ENCODE measurements around the gene MYCL.
"Not testable (repeated sequence)": the region's sequence is repeated elsewhere in the genome, so short reads cannot be mapped to it uniquely, and the experiment has no call there.

MYCL gene

GRCh38 chr1:39917825-39918224 is 16.1 kb upstream of the MYCL start:
- DNase-seq: no peak

- no peak for DNase-seq
These were observed 13.9 kb upstream of the MYCL start for GRCh38 chr1:39915499-39916129.

- not testable (repeated sequence) for DNase-seq
These were observed 11.4 kb upstream of the MYCL start for GRCh38 chr1:39913136-39913535.

GRCh38 chr1:39910263-39910662 is 8.5 kb upstream of the MYCL start:
- no peak for DNase-seq

DNA sequence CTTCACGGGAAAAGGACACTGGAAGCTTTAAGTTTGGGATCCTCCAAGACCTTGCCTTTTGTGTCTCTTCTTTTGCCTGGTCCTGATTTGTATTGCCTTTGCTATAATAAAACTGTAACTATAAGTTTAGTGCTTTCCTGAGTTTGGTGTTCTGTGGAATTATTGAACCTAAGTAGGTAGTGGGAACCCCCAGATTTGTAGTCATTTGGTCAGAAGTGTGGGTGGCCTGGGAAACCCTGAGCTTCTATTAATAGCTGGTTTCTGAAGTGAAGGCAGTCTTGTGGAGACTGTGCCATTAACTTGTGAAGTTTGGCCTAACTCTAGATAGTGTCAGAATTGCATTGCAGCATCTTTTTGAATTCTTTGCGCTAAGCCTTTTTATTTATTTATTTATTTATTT is 6.8 kb upstream of the MYCL start:
- DNase-seq: no peak

GRCh38 chr1:39907528-39908453 is 6.1 kb upstream of the MYCL start:
- peak; percentile 63 for DNase-seq

DNA sequence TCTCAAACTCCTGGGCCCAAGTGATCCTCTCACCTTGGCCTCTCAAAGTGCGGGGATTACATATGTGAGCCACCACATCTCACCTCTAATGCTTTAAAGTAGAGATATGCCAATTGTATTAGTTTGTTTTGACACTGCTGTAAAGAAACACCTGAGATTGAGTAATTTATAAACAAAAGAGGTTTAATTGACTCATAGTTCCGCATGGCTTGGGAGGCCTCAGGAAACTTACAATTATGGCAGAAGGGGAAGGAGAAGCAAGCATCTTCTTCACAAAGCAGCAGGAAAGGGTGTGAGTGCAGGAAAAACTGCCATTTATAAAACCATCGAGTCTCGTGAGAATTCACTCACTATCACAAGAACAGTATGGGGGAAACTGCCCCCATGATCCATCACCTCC is 3.5 kb upstream of the MYCL start:
- DNase-seq: no peak

DNA sequence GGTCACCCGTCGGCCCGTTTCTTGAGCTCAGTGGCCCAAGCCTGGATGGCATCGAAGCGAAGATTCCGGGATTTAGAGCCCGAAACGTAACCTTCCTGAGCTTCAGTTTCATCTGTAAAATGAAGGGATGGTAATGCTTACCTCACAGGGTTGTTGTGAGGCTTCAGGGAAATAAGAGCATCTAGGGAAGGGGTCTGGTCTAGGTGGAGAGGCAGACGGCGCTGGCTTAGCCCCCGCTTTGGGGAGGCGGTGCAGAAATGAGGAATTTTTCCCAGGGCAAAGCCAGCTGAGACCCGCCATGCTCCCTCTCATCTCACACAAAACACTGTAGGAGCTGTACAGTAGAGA is 717 bp upstream of the MYCL start:
- no peak for DNase-seq

- DNase-seq: no peak
These were observed 328 bp downstream of the MYCL start for GRCh38 chr1:39901464-39901713.

GRCh38 chr1:39900662-39901463 is 854 bp downstream of the MYCL start:
- DNase-seq: no peak

DNA sequence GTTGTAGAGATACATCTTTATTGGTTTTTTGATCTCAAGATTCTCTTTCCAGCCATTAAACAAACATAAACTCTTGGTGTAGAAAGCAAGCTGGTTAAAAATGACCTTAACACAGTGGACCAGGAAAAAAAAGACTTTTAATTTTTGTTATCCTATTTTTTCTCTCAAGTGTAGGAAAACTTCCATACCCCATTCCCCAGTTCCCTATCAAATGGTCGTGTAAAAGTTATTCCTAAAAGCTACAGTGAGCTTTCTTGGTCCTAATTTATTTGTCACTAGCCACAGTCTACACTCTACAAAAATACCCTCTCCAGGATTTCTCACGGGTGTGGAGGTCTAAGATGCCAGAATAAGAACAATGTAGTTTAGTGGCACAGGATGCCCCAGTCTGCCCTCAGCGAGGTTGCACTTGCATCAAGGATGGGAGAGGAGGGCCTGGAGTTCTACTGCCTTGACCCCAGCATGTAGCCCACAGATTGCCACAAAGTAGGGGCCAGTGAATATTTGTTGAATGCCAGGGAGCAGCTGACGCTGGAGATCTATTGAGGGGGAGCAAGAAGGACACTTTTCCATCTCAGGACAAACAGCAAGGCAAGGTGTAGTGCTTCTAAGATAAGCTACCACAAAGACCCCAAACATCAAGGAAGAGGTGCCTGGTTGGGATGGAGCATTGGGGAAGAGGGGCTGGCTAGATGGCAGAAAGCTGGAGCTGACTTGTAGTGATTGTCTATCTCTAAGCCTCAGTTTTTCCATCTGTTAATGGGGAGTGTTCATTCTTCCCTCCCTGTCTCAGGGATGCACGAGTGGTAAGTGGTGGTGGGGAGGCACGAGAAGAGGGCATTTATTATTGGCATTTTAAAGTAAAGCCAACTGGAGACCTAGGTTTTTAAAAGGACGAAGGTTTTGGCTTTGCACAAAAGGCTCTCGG is 1.8 kb downstream of the MYCL start:
- no peak for DNase-seq

DNA sequence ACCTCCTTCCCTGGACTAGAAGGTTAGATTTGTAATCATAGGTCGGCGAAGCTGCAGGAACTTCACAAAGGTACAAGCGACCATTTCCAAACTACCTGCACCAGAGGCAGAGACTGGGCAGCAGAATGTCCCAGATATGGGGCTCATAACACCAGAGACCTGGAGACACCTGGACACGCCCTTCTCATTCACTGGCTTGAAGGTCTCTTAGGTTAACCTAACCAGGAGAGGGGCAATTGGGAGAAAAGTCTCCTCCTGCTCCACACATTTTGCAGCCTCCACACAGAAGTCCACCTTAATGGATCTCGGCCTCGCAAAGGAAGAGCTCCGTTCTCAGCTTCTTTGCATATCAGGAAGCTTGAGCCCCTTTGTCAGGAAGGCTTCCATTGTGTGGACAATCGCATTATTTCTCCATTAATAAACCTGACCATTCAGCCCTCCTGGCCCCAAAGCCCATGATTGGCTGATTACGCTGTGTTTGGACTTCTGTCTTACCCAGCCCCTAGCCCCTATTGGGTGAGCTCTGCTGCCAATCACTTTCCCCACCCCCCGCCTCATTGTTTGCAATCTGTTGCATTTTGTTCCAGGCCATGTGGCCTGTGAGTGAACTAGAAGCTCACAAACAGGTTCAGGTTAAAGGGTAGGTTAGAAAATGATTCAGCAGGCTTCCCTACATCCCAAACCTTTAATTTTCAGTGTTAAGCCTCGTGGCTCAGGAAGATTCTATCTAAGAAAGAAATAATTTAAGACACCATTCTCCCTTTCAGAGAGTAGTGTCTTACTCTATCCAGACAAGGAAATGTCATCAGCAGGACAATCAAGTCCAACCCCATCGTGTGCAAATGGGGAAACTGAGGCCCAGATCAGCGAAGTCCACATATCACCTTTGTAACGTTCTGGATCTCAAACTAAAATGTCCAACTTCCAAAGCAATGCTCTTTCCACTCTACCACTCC is 2.8 kb downstream of the MYCL start:
- no peak for DNase-seq

GRCh38 chr1:39898191-39898590 is 3.5 kb downstream of the MYCL start:
- DNase-seq: no peak

DNA sequence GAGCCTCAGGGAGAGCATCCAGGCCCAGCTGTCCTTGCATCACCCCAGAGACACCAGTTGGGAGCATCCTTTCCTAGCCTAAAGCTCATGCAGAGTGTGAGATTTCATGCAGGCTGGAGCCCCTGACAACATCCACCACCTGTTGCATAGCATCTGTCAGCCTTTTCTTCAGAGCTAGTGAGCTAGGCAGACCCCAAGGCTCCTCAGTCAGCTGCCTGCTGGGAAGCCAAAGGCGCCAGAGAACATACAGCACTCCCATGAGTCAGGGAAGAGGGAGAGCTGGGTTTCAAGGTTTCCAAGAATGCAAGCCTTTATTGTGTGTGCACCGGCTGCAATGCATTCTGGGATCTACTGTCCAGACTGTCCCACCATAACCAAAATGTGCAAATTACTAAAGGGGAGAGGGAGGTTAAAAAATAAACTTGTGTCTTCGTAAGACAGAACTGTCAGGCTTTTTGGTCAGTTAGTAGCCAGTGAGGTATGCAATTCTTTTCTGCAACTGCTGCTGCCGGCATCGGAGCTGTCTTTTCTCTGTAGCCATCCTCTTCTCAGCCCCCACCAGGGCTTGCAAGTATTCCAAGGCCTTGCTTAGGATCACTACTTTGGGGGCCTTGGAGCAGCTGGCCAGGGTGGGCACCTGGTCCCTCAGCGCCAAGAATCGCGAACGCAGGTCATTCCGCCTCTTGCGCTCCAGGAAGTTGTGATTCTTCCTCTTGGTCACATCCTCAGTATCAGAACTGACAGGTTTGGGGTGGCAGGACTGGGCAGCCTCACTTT is 4.6 kb downstream of the MYCL start:
- no peak for DNase-seq

GRCh38 chr1:39895731-39896480 is 5.8 kb downstream of the MYCL start:
- no peak for DNase-seq

GRCh38 chr1:39894884-39895495 is 6.7 kb downstream of the MYCL start:
- DNase-seq: no peak

GRCh38 chr1:39892601-39893595 is 8.8 kb downstream of the MYCL start:
- peak; percentile 70 for DNase-seq

- no peak for DNase-seq
These were observed 10.8 kb downstream of the MYCL start for GRCh38 chr1:39890880-39891279.
